Activated naive CD4-positive, alpha-beta T cell treated with anti-CD3 and anti-CD28 coated beads, Interleukin-2, amount 50 U/mL, for 72 hours (primary cell): ENCODE data around the gene LEF1. TPM values are rescaled to one million over a fixed set of nuclear protein-coding genes. Genes with fewer than 3 reads are reported as not detected.

Source experiments
- ATAC-seq, 2 donors: fragments of 150-1000 bp; cut with Tn5 transposase; 2 replicates each; pipeline ENCODE4 v1.10.0; 2021; ENCODE audit warnings: mild to moderate bottlenecking in 2 of 2, moderate library complexity in 2 of 2
- DNase-seq, 2 donors: peaks; one replicate each; pipeline ENCODE4 v3.0.0; 2021 to 2022; ENCODE audit warnings: low spot score in 2 of 2
- H3K27ac Mint-ChIP-seq, 2 donors: one replicate each; pipeline ENCODE4 v1.8.0; 2022; ENCODE audit warnings: mild to moderate bottlenecking in 2 of 2, mixed read lengths in 2 of 2
- H3K36me3 Mint-ChIP-seq, 2 donors: one replicate each; pipeline ENCODE4 v1.8.0; 2022; ENCODE audit warnings: mixed read lengths in 2 of 2
- H3K9me3 Mint-ChIP-seq, 2 donors: one replicate each; pipeline ENCODE4 v1.8.0; 2022; ENCODE audit warnings: mixed read lengths in 2 of 2
- total RNA-seq, 2 donors: library from RNA; stranded (reverse); gene quantifications; one replicate each; pipeline ENCODE4 v1.2.3, GENCODE V29; 2022

Gene LEF1
- total RNA-seq, 2 donors from 2014 or later, result 205 to 291 TPM

DNA sequence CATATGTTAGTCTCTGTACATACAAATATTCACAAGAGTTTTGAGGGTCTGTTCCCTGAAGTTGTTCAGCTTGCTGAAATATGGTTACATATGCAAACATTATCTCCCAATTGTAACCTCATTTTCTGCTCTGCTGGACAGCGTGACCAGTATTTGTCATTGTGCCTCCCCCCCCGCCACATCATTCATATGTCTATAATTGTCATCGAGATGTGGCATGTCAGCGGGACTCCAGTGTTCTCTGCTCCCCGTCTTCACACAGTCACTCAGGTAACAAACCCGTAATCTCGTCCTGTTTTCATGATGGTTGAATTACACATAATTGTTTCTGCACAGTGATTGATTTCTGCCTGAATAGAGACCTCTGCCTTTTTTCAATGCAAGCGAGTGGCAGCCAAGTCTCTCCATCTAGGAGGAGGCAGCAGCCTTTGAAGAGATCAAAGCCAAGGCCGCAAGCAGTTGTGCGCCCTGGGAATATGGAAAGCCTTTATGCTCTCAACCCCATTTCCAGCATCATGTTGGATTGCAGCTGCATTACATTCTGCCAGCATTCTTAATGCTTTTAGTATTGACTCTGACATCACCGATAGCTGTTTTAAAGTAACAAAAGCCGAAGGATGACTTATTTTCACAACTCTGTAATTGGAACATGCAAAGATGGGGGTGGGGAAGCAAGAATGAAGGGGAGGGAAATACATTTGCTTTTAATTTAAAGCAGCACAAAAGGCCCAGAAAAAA is 27.4 kb downstream of the LEF1 start:
- peak; percentile 66 to 77 for ATAC-seq
- Mint-ChIP-seq H3K9me3 (no peaks in the 10 kb centered on the region), H3K27ac (peak overlapping the region; percentile 94 to 100), H3K36me3 (peaks cover 11 to 46% of the 10 kb centered on the region in 2 donors)
- DNase-seq, result peak in 1 of 2 donors; percentile 45

DNA sequence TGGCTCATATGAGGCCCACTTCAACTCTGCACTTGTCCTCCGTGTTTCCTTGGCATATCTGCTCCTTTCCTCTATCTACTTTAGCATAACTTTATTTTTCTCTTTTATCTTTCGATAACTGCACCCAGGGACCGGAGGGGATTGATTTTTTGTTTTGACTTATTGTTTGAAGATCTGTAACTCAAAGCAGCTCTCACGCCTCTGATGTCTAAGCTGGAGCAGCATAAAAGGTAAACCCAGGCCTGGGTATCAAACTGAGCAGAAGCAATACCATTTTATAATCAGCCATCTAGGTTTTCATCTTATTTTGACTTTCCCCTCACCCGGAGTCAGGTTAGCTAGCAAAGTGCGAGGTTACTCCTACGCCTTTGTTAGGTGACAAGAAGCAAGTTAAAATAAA is 28.4 kb downstream of the LEF1 start:
- DNase-seq, result no peak
- H3K27ac Mint-ChIP-seq, result peak overlapping the region; percentile 94 to 100

DNA sequence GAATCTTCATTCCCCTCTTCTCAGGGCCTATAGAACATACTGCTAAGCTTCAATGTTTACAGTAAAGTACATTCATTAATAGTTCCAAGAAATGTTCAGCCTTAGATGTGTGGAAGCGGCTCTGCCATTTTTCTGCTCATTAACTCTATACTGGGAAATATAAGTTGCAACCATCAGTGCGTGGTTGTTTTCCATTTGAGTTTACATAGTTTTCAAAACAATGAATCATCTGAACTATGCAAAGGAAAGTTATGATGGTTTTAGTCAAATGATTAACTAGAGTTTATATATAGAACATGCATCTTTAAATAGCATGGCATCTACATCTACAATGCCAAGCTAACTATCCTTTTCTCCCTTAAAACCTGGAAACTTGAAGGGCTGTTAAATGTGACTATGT is 29.6 kb downstream of the LEF1 start:
- ATAC-seq (peak; percentile 27 to 64), DNase-seq (no peak)
- H3K27ac Mint-ChIP-seq, result peak overlapping the region; percentile 94 to 100
- H3K9me3 Mint-ChIP-seq, result no peaks in the 10 kb centered on the region
- H3K36me3 Mint-ChIP-seq, result peaks cover 15 to 45% of the 10 kb centered on the region in 2 donors

More for the DNA sequence above, 28.4 kb downstream of the LEF1 start:
- Mint-ChIP-seq H3K9me3 (no peaks in the 10 kb centered on the region), H3K36me3 (peaks cover 11 to 46% of the 10 kb centered on the region in 2 donors)
- peak in 1 of 2 donors; percentile 6 for ATAC-seq

DNA sequence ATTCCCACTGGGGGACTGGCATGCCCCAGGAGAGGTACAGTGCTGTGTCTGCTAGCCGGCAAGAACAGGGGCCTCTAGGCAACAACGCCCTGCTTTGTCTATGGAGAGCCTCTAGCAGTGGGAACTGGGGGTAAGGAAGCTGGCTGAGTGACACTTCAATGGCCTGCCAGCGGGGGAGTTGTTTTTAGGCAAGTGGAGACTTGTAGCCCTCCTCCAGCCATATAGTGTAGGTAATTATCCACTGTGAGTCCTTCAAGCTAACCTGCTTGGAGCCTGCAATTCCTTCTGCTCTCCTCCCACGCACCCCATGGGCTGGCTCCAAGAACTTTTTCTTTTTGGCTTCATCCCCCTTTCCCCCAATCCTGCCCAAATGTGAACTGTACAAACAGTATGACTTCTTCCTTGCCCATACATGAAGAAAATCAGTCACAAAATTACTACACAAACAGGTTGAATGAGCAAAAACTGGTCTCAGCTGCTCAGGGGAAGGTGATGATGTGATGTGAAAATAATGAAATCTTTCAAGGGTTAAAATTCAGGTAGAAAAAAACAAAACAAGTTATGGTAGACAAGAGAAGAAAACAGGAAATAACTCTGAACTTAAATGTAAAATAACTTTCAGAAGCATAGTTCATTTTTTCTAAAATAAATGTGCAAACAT is 33.1 kb downstream of the LEF1 start:
- Mint-ChIP-seq H3K27ac (peak overlapping the region; percentile 88 to 91), H3K36me3 (peaks cover 11 to 41% of the 10 kb centered on the region in 2 donors), H3K9me3 (no peaks in the 10 kb centered on the region)
- DNase-seq, result no peak
- ATAC-seq, result peak; percentile 37 to 56

DNA sequence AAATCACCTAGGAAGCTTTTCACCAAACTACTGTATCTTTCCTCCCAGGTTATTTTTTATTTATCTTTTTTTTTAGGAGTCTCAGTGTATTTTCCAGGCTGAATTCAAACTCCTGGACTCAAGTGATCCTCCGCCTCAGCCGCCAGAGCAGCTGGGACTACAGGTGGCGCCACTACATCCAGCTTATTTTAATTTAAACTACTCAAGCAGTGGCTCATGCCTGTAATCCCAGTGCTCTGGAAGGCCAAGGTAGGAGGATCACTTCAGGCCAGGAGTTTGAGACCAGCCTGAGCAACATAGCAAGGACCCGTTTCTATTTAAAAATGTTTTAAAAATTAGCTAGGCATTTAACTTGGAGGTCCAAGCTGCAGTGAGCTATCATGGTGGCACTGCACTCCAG is 37.8 kb downstream of the LEF1 start:
- no peak for ATAC-seq

DNA sequence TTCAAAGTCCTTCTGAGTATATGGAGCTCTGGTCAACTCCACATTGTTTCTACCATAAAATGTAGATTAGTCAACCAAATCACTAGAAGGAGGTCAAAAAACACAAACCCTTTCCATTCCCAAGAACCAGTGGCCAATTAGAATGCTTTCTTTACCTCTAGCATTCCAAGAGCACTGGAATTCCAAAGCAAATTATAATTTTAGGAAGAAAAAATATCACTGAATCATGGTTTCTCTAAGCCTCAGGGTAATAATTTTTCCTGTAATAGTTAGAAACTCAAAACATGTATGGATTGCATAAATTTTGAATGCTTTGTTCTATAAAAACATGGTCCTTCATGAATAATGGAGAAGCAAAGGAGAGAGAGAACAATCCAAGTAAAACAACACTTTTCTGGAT is 39.5 kb downstream of the LEF1 start:
- peaks cover 7 to 32% of the 10 kb centered on the region in 2 donors for H3K36me3 Mint-ChIP-seq
- ATAC-seq (no peak), DNase-seq (no peak)
- H3K9me3 Mint-ChIP-seq, result no peaks in the 10 kb centered on the region
- H3K27ac Mint-ChIP-seq, result peak overlapping the region; percentile 82 to 86

More for the DNA sequence above, 37.8 kb downstream of the LEF1 start:
- Mint-ChIP-seq H3K27ac (peak overlapping the region in 1 of 2 donors; percentile 90), H3K9me3 (no peaks in the 10 kb centered on the region), H3K36me3 (peaks cover 11 to 28% of the 10 kb centered on the region in 2 donors)
- no peak for DNase-seq

DNA sequence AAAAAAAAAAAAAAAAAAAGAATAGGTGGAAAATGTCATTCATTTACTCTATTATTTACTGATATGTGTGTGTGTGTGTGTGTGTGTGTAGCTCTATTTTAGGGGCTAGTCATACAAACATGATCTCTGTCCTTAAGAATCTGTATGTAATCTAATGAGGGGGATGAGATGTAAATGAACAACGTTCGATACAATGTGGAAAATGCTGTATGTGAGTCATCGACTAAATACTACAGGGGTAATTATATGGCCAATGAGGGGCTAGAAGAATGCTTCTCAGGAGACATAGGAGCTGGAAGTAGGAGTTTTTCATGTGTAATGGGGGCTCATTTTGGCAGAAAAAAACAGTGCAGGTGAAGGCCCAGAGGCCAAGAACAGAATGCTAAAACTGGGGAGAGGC is 41.9 kb downstream of the LEF1 start:
- Mint-ChIP-seq H3K9me3 (no peaks in the 10 kb centered on the region), H3K36me3 (peaks cover 5 to 18% of the 10 kb centered on the region in 2 donors), H3K27ac (peak overlapping the region; percentile 86 to 94)
- DNase-seq (no peak), ATAC-seq (peak; percentile 32 to 40)

DNA sequence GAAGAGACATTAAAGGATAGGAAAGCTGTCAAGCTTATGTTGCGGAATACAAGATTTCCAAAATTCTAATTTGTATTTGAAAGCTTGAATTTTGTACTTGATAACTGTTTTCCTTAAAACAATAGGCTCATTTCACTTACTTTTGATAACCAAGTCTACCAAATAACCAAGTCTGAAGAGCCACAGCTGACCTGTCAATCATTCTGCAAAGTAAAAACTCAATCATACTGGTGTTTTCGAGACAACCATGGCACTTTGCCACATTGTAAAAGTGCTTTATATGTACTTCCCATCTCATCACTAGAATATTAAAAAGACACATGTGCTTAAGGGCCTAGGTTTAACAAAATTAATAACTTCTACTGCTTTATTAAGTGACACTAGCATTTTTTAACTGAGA is 47.9 kb downstream of the LEF1 start:
- Mint-ChIP-seq H3K36me3 (peaks cover 0 to 5% of the 10 kb centered on the region in 2 donors), H3K9me3 (no peaks in the 10 kb centered on the region), H3K27ac (peak overlapping the region; percentile 54 to 74)
- DNase-seq, result no peak
- no peak for ATAC-seq

DNA sequence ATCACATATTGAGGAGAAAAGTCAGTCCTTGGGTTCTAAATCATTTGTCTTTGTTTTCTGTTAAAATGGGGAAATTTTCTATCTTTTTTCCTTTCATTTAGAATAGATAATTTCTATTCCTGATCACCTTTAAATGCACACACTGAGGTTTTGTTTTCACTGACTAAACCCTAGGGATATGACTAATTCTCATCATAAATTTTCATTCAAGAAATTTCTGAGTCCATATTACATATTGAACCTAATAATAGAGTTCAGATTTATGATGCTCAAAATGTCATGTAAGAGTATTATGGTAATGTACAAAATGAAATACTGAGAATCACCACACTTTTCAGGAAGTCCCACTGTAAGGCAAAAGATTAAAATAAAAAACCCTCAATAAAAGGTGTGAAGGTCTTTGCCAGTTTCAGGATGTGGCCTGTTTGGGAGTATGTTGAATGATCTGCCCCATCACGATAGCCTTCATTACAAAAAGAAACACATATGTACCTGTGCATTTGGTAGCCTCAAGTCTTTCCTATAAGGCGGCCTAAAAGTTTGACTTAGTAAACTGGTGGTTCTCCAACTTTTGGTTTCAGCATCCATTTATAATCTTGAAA is 49.4 kb downstream of the LEF1 start:
- ATAC-seq (peak; percentile 9 to 18), DNase-seq (no peak)
- Mint-ChIP-seq H3K9me3 (no peaks in the 10 kb centered on the region), H3K36me3 (peaks cover 0 to 5% of the 10 kb centered on the region in 2 donors), H3K27ac (peak overlapping the region; percentile 94 to 96)

DNA sequence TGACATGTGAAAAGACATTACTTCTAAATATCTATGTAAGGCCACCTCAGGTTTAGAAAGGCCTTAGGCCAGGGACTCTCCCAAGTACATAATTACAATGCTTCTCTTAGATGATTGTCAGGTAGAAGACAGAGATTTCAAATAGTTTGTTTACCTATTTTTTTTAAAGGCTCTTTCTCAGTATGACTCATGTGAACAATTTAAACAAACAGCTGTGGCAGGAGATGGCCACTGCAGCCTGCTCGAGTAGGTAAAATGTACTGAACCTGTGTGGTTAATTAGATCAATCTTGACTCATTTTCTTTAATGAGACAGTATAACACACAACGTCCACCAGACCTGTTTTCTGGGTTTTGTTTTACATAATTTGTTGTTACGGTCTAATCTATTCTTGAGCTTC is 50.2 kb downstream of the LEF1 start:
- Mint-ChIP-seq H3K36me3 (peaks cover 0 to 7% of the 10 kb centered on the region in 2 donors), H3K9me3 (no peaks in the 10 kb centered on the region), H3K27ac (peak overlapping the region; percentile 94 to 96)
- peak in 1 of 2 donors; percentile 22 for ATAC-seq
- no peak for DNase-seq

DNA sequence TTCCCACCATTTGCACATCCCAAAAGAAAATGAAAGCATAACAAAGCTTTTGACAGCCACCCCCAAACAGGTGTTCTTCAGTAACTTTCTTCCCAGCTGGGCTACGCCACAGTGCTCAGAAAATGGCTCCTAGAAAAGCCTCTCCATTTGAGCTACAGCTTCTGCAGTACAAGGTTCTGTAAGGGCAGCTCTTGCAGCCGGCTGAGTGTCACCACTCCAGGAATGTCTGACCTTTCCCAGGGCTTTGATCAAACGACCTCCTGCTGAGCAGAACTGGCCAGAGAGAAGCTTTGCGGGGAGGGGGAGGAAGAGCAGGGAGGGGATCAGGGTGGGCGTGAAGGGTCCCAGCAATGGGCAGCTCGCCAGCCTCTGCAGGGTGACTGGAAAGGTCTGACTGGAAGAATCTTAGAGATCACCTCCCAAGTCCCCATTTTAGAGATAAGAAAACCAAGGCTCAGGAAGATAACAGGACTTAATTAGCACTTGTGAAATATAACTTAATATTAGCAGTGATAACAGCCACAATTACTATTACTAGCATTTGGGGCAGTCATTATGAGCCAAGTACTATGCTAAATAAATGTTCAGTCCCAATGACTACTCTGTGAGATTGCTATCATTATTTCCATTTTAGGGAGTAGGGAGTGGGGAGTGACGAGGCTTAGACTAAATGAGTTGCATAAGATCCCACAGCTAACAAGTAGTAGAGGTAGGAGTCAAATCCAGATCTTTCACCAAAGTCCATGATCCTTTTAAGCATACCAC is 51.1 kb downstream of the LEF1 start:
- H3K27ac Mint-ChIP-seq, result peak overlapping the region; percentile 94 to 96
- H3K36me3 Mint-ChIP-seq, result peaks cover 0 to 12% of the 10 kb centered on the region in 2 donors
- no peaks in the 10 kb centered on the region for H3K9me3 Mint-ChIP-seq
- peak; percentile 12 to 19 for ATAC-seq
- no peak for DNase-seq

DNA sequence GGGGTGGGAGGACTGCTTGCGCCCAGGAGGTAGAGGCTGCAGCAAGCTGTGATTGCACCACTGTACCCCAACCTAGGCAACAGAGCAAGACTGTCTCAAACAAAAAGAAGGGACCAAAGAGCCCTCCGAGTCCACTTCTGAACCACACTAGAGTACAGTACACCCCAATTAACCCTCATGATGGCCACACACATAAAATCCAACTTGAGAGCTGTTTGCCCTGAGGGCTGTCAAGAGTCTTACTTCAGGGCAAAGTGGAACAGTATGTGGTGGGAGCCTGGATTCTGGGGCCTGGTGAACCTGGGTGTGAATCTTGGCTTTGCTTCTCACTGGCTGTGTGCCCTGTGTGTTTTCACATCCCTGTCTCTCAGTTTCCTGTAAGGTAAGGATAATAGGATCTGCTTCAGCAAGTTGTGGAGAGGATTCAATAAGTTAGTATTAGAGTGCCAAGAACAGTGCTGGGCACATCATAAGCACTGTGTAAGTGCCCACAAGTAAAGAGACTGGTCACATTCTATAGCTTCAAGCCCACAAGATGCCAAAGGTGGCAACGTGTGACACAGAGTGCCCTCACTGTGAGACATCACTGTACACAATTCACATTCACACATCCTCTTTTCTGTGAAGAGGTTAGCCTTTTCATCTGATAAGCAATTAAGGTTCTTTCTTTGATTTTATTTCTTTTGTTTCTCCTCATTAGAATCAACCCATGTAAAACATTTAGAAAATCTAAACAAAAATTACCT is 52.1 kb downstream of the LEF1 start:
- ATAC-seq (peak; percentile 46 to 78), DNase-seq (no peak)
- H3K27ac Mint-ChIP-seq, result peak overlapping the region; percentile 94 to 96
- H3K9me3 Mint-ChIP-seq, result no peaks in the 10 kb centered on the region
- H3K36me3 Mint-ChIP-seq, result peaks cover 0 to 14% of the 10 kb centered on the region in 2 donors

DNA sequence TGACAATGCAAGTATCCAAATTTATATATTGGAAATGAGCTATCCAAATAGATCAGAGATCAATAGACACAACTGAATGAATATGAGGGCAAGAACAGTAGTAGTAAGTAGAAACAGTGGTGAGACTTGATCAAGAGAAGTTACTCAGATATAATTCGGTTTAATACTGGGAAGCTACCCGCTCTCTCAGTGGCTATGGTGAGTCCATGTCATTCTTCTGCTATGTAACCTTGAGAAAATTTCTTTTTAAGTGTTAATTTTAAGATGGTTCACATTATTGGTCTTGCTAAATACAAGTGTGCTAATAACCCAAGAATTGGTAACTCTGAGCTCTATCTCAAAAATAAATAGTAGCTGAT is 53.6 kb downstream of the LEF1 start:
- H3K27ac Mint-ChIP-seq, result peak overlapping the region; percentile 94 to 96
- ATAC-seq (no peak), DNase-seq (no peak)
- H3K36me3 Mint-ChIP-seq, result peaks cover 10 to 23% of the 10 kb centered on the region in 2 donors
- no peaks in the 10 kb centered on the region for H3K9me3 Mint-ChIP-seq

DNA sequence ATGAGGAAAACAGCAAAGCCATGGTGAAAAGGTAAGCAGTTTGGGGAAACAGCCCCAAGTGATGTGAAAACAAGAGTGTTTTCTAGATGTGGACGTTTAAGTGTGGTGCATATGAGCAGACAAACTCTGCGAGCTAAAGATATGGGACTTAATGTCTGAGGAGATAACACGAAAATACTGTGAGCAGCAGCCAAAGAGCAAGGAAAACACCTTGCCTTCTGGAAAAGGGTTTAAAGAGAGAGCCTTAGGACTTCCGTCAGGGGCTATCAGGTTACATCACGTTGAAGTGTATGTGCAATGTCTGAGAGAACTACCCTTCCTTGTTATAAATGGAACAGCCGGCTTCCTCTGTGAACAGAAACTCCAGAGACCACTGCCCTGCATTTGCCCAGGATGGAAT is 54.2 kb downstream of the LEF1 start:
- Mint-ChIP-seq H3K36me3 (peaks cover 10 to 27% of the 10 kb centered on the region in 2 donors), H3K27ac (peak overlapping the region; percentile 94 to 96), H3K9me3 (no peaks in the 10 kb centered on the region)
- DNase-seq, result no peak
- no peak for ATAC-seq

DNA sequence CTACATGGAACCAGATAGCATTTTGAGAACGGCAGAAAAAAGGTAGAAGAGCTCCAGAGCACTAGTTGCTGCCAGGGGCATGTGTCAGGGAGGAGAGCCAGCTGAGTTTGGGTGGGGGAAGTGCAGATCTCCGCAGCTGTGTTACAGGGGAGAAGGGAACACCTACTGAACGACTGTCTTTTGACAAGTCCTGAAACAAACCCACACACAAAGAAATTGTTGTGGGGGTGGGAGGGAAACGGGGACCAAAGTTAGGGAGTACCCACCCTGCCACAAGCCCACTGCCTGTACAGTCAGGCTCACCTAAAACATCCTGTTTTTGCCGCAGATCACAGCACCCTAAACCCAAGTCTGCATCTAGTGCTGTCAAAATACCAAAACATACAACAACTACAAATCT is 55.5 kb downstream of the LEF1 start:
- H3K36me3 Mint-ChIP-seq, result peaks cover 10 to 36% of the 10 kb centered on the region in 2 donors
- DNase-seq, result no peak
- H3K27ac Mint-ChIP-seq, result peak overlapping the region; percentile 96

DNA sequence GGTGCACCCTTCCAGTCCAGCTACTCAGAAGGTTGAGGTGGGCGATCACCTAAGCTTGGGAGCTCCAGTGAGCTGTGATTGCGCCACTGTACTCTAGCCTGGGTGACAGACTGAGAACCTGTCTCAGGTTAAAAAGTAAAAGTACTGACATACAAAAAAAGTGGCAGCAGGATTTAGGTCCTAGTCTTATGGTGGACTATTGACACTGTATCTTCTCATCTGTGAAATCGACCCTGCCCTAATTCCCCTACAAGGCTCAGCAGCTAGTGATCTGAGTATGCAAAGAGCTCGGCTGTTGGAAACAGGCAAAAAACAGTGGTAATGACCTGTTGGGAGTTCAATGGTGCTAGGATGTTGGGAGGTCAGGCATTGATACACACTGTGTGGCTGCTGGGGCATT is 57.0 kb downstream of the LEF1 start:
- ATAC-seq, result no peak
- H3K36me3 Mint-ChIP-seq, result peaks cover 10 to 38% of the 10 kb centered on the region in 2 donors

More for the DNA sequence above, 55.5 kb downstream of the LEF1 start:
- no peaks in the 10 kb centered on the region for H3K9me3 Mint-ChIP-seq
- peak in 1 of 2 donors; percentile 11 for ATAC-seq

More for the DNA sequence above, 57.0 kb downstream of the LEF1 start:
- no peaks in the 10 kb centered on the region for H3K9me3 Mint-ChIP-seq
- DNase-seq, result no peak
- peak overlapping the region; percentile 90 to 93 for H3K27ac Mint-ChIP-seq
